IPS DF 19.7 (cell line): ENCODE results near the gene TOP1.

Experiments used
- DNase-seq: peaks from one replicate; pipeline ENCODE4 v3.0.0-alpha.2; 2013; ENCODE audit warnings: low read depth, low spot score

Gene TOP1

DNA sequence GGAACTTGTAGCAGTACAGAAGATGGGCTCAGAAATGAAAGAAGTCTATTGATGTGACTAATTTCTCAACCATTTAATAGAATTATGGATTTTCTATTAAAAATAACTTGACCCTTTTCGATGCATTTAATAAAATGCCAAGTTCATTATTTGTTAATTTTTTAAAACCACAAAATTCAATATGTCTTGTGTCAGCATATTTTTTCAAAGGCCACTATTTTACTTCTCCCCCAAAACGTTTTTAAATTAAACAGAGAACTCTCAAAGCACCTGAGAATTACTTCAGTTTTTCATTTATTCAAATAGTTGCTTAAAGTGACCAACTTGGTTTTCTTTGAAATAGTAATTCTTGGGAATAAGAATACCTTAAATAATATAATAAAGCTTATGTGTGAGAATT lies 8.6 kb downstream of the TOP1 start:
- DNase-seq = no peak

DNA sequence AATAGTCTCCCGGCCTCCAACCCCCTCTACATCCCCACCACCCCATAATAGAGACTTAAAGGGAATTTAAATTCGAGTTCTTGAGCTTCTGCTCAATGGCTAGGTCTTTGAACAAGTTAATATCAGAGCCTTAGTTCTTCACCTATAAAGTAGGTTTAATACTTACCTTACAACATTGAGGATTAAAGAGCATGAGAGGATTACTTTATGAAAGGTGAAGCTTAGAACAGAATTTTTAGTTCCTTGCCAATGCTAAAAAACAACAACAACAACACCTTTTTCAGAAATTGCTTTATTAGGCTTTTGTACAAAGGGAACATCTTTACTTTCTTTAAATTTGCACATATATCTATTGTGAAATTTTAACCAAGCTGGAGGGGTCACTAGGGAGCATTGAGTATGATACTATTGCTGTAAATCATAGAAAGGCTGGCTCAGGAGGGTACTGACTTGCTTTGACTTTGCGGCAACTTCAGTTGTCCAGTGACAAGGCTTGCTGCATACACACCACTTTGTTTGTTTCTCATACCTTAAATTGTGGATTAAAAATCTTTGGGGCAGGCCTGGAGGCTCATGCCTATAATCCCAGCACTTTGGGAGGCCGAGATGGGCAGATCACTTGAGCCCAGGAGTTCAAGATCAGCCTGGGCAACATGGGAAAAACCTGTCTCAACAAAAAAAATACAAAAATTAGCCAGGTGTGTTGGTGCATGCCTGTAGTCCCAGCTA lies 9.7 kb downstream of the TOP1 start:
- no peak for DNase-seq

DNA sequence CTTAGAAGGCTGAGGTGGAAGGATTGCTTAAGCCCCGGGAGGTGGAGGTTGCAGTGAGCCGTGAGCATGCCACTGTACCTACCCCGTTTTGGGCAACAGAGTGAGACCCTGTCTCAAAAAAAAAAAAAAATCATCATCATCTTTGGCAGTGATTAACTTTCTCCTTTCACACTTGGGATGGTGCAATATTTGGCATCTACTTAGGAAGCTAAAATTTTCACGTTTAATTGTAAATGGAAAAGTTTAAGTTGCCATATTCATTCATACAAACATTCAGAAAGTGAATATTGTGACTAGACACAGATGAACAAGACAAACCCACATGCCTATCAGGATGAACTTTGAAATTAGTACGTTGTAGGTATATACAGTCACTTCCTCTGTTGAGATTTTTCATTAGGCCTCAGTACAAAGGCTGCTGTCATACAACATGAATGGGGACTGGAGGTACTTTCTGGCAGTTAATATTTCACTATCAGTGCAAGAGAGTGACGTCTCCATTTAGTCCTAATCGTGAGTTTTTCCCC lies 10.3 kb downstream of the TOP1 start:
- DNase-seq = no peak

DNA sequence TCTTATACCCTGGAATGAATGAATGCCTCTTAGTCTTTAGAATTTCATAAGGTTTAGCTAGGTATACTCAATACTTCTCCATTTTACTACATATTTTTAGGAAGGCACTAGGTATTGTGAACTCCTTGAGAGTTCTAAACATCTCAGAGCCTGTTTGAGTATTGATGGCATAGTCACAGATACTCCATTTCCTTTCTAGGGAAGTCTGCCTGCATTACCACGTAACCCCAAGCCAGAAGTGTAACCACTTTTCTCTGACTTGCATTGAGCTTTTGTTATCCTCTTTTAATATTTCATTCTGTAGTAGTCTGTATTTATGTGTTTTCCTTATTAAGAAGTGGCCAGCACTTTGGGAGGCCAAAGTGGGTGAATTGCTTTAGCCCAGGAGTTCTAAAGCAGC lies 12.2 kb downstream of the TOP1 start:
- DNase-seq = no peak

DNA sequence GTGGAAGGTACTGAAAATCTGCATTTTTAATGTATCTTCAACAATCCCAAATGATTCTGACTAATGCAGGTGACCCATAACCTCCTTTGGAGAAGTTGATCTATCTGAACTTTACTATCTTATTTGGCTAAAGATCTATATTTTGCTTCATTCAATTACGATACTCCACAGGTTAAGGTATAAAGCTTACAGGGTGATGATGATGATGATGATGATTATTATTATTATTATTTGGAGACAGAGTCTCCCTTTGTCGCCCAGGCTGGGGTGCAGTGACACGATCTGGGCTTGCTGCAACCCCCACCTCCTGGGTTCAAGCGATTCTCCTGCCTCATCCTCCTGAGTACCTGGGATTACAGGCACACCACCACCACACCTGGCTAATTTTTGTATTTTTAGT lies 13.1 kb downstream of the TOP1 start:
- no peak for DNase-seq

DNA sequence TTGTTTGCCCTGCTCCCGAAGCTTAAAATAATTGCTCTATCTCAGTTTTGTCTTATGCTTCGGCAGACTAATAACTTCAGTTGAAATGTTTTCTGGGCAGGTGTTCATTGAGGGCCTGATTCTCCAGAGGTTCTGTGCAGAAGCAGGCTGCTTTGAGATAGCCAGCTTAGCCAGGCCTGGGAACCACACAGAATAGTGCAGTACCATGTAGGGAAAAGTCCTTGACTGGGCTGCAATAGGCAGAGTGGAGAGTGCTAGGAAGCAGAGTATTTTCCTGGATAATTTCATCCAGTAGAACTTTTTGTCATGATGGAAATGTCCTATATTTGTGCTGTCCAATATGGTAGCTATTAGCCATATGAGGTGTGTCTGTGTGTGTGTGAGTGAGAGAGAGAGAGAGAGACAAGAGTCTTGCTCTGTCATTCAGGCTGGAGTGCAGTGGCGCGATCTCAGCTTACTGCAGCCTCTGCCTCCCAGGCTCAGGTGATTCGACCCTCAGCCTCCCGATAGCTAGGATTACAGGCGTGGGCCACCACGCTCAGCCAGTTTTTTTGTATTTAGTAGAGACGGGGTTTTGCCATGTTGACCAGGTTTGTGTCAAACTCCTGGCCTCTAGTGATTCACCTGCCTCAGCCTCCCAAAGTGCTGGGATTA lies 15.9 kb downstream of the TOP1 start:
- no peak for DNase-seq

DNA sequence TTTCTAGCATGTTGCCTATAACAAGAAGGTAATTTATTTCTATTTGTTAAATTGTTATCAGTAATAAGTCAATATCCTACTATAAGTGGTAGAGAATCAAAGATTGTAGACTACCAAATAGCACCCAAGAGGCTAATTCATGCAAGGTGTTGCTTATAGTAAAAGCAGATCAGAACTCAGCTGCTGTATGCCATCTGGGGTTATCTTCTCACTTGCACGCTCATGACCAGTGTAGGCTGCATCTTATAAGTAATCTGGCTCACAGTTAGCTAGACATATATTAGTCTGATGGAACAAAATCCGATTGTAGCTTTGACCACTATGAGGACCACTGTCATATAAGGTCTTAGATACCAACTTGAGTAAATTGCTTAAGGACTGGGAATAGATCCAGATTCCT lies 17.0 kb downstream of the TOP1 start:
- no peak for DNase-seq

DNA sequence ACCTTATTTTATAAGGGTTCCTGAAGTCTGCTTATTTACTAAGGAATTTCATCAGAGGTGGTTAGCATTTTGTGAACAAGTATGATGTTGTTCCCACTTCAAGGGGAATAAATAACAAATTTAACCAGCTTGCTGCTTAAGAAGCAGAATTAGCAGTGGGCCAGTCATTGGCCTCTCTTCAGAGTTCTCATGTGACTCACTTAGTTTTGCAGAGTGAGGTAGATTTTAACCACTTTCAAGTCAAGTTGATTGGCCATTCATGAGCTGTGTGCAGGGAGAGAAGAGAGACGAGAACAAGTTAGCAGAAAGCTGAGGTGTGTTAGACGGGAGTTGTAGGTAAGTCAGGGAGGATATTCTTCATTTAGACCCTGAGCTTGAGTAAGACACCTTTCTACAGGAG lies 18.1 kb downstream of the TOP1 start:
- DNase-seq = no peak

DNA sequence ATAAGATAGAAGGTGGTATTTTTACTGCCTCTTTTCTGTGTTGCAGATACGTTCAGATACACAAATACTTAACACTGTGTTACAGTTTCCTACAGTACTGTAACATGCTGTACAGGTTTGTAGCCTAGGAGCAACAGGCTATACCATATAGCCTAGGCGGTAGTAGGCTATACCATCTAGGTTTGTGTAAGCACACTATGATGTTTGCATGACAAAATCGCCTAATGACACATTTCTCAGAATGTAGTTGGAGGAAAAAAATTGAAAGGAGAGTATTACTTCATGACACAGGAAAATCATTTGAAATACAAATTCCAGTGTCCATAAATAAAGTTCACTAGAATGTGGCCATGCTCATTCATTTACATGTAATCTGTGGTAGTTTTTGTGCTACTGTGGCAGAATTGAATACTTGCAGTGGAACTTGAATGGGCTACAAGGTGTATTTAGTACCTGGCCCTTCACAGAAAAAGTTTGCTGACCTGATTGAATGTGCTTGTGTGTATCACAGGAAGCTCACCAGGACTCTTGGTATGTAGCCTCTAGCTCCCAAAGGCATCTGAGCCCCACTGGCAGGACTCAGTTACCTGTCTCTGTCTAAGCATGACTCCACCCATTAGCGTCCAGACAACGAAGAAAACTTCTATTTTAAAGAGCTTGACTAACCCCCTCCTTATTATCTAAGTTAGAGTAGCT lies 18.8 kb downstream of the TOP1 start:
- no peak for DNase-seq

DNA sequence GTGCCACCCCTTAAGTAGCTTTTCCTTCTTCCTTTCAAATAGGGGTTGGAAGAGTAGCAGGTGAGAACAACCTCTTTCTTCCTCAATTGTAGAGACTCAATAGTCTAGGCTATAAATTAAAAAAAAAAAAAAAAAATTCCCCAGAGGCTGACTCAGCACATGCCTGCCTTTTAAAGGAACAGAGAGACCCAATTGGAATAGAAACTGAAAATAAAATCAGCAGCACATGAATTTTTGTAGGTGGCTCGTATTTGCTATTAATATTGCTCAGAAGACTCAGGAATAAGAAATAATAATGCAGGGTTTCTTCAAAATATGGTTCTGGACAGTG lies 19.3 kb downstream of the TOP1 start:
- DNase-seq = no peak

DNA sequence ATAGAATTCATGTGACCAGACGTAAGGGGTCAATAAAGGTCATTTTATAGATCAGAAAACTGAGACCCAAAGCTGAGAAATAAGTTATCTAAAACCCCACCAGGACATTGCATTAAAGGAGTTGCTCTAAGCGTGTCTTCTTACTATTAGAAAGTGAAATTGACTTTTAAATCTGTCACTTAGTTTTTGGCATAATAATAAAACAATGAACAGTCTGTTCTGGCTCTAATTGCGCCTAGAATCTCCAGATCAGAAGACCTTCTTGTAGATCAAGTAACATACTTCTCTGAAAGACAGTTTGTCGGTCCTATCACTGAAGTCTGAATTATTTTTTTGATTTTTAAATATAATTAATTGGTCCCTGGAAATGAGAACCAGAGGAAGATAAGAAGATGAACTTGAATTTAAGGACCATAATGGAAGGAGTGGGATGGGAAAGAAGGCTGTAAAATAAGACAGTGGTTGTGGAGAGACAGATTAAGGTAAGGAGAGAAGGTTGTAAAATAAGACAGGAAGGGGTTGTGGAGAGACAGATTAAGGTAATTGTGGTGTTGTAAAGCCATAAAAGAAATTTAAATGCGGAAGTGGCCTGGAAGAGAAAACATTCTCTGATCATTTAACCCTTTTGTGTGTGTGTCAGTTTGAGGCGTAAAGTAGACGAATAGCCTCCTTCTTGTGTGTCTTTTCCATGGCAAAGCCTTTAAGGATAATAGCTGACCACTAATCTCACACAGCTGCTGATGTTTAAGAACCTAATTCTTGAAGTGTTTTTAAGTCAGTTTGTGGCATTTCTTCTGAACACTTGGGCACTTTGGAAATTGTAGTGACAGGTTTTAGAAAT lies 20.1 kb downstream of the TOP1 start:
- DNase-seq = no peak

DNA sequence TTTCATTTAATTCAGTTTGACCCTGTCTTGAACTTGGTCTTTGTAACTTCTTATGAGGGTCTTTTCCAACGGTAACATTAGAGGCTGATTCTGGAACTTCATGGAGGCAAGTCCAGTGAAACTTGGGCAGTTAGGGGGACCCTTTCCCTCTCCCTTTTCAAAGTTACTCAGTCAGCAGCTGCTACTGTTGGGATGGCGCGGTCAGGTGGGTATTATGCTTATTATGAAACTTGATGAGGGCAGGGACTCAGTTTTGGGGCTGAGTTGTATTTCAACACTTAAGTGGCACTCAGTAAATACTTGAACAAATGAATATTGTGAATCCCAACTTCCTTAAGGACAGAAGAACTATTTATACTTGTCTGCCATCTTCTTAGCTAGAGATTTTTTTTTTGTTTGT lies 20.8 kb downstream of the TOP1 start:
- no peak for DNase-seq

DNA sequence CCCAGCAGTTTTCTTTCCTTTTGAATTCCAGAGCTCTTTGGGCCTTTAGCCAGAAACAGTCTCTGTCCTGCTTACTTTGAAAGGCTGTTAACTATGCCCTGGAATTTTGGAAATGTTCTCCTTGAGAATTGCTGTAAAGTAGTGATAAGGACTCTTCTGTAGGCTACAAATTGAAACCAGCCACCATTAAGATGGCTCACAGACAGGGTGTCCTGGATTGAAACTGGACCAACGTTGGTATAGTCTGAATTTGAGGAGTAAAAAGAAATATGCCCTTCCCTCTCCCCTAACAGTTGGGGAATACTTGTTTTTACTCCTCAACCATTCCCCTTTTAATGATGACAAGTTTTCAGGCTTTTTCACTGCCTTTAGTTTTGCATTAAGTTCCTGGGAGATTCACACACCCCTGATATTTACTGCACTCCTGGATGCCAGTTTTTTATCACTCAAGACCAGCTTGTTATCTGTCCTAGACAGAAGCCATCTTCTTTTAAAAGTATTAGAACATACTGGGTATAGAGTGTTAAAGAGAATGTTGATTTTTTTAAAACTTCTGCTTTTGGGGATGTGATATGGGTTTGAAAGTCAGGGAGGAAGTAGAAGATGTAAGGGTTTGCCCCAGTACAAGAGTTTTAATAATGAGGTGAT lies 21.9 kb downstream of the TOP1 start:
- no peak for DNase-seq

DNA sequence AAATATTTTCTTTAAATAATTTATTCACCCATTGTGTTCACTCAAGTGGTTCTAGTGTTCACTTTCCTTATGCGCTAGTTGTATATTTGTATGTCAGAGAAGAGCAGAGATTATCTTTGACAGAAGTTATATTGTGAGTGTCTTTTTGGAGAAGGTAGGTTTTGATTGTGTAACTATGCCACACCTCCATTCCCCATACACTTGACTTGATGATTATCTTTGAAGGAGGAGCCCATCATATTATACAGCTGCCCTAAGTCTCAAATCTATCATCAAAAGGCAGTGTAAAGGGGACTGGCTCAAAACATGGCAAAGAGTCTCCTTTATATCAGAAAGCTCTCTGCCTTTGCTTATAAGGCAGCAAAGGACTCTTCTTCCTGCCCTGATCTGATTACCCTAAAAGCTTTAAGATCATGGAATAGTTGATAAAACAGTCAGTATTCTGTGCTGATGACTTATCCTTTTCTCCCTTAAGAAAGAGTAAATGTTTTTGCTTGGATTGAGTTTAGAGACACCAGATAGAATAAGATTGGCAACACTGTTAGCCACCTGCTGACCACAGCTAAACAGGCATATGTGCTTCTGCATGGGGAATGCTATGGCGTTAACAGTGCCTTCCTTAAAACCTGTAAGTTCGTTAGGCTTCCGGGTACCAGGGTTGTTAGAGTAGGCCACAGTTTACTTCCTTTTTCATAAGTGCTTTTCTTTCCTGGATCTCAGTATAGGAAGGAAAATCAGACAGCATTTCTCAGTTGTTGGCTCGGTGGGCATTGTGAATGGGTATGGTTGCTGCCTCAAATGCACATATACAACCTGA lies 22.6 kb downstream of the TOP1 start:
- DNase-seq = no peak

DNA sequence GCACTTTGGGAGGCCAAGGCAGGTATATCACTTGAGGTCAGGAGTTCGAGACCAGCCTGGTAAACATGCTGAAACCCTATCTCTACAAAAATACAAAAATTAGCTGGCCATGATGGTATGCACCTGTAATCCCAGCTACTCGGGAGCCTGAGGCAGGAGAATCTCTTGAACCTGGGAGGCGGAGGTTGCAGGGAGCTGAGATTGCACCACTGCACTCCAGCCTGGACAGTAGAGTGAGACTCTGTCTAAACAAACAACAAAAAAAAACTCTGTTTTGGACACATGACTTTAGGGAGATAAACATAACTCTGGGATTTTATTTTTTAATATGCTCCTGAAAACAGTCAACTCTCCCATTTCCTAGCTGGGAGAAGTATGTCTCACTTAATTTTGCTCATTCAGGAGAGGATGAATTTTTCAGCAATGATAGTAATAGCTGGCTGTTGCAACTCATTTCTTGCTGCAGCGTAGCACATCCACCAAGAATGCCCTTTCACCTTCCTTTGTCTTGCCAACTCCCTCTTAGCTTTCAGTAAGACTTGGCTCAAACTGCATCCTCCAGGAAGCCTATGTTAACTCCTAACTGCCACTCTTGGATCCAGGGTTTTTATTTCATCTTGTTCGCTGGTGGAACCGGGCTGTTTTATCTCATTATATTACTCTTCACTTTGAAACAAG lies 24.3 kb downstream of the TOP1 start:
- DNase-seq = no peak

DNA sequence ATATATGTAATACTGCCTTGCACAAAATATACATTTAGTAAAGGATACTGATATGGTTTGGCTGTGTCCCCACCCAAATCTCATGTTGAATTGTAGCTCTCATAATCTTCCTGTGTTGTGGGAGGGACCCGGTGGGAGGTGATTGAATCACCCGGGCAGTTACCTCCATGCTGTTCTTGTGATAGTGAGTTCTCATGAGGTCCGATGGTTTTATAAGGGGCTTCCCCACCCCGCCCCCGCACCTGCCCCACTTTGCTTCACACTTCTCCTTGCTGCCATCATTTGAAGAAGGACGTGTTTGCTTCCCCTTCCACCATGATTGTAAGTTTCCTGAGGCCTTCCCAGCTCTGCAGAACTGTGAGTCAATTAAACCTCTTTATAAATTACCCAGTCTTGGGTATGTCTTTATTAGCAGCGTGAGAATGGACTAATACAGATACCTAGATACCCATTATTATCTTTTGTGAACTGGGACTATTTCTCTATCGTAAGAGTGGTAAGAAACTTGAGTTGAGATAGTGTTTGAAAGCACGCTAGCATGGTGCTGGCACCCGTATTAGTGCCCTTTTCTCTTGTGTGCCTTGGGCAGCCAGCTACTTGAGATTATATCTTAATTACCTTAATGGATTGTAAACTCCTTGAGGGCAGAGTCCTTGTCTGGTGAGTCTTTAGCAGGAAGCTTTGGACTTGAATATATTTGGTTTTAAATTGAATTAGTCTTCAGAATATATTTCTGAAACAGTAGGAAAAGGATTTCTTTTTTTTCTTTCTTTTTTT lies 25.6 kb downstream of the TOP1 start:
- DNase-seq = no peak

DNA sequence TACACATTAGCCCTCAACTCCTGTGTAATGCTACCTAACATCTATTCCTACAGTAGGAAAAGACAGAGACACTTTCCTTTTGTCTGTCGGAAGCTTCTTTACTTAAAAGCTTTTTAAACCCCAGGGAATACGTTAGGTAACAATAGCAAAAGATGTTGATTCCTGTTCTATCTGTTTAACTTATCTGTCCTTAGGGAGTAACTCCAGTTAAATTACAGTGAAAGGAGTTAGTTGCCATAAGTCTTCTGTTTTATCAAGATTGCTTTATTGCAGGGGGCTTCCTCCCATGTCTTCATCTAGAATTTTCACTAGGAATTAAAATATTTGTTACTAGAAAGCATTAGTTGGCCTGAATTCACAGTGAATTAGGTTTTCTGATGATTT lies 26.2 kb downstream of the TOP1 start:
- no peak for DNase-seq

DNA sequence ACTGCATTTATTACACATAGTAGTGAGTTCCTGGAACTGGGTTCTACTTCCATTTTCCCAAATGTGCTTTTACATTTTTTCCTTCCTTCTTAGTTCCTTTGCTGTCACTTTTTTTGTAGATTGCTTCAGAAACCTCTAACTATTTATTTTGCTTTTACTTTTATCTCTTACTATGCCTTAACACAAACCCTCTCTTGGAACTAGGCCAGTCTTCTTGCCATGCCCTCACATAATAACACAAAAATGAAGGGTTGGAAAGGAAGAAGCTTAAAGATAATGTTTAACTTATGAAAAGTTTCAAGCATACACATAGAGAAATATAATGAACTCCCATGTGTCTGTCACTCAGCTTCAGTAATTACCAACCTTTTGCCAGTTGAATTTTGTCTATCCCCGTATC lies 27.1 kb downstream of the TOP1 start:
- no peak for DNase-seq

DNA sequence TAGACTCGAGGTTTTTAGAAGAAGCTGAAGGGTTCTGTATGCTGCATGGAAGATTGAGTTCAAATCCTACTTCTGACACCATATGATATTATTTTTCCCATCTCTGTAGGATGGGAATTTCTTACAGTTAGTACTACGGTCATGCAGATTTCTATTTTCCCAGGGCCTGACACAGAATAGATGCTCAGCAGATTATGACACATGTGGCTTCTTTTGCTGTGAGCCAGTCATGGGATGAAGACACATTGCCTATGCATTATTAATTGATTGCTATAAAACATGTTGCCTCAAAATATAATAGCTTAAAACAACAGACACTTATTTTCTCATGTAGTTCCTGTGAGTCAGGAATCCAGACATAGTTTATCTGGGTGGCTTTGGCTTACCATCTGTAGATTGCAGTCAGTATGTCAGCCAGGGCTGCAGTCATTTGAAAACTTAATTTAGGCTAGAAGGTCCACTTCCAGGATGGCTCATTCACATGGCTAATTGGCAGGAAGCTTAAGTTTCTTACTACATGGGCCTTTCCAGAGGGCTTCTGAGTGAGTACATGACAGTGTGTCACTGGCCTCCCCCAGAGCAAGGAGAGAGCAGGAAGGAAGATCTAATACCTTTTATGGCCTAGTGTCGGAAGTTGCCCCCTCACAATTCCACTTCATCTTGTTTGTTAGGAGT lies 29.5 kb downstream of the TOP1 start:
- DNase-seq = no peak
